ENCODE results near the gene IQGAP3. TPM values are rescaled to one million over a fixed set of nuclear protein-coding genes. Genes with fewer than 3 reads are reported as not detected.

IQGAP3 gene
- total and polyA plus RNA-seq, 2 experiments from 2014 or later: 11.9 to 31.8 TPM

- peaks cover 13% of the 10 kb centered on the region; the same call in 1 of the 2 replicates for H3K4me1 ChIP-seq (ENCODE audit: insufficient read depth)
- Mint-ChIP-seq H3K27me3 (ENCODE audit: insufficient read depth, low read depth, poor library complexity) (peaks cover 37% of the 10 kb centered on the region), H3K27ac (no peak within 1 kb of the TSS), H3K36me3 (ENCODE audit: low read depth) (no peaks in the 10 kb centered on the region), H3K4me3 (peak within 1 kb of the TSS; percentile 39; the same call in 2 of the 3 replicates), H3K9me3 (no peaks in the 10 kb centered on the region), H3K4me1 (peaks cover 10% of the 10 kb centered on the region)
- H3K79me2 ChIP-seq (replicated peaks; ENCODE audit: insufficient read depth): no peaks in the 10 kb centered on the region
- H3K9me2 ChIP-seq (ENCODE audit: insufficient read depth): no peaks in the 10 kb centered on the region
- H3K27ac ChIP-seq (ENCODE audit: low read depth): no peak within 1 kb of the TSS
- peak within 1 kb of the TSS; percentile 18 for H3K4me3 ChIP-seq
- H3K36me3 ChIP-seq (ENCODE audit: insufficient read depth): no peaks in the 10 kb centered on the region
- peak; percentile 76 for ATAC-seq
- no peak within 1 kb of the TSS; the same call in 1 of the 2 replicates for H2AFZ ChIP-seq
- DNase-seq (ENCODE audit: low spot score): peak; percentile 82
- H3K27me3 ChIP-seq (ENCODE audit: insufficient read depth): peaks cover 46% of the 10 kb centered on the region
- no peak for TF ChIP-seq EZH2 (IDR thresholded peaks at IDR 0.05; ENCODE audit: low read depth, unreplicated experiment)
- TF ChIP-seq CTCF (conservative IDR thresholded peaks at IDR 0.05; ENCODE audit: low read depth in 2 of 2): peak; percentile 74 to 88
- peak within 1 kb of the TSS; percentile 60 for H3K4me2 ChIP-seq
- H3F3A ChIP-seq (replicated peaks; ENCODE audit: low read depth): 0 out of 2 replicates have a peak, but pooled peaks cover 10% of the 10 kb centered on the region
- no peaks in the 10 kb centered on the region for H4K20me1 ChIP-seq (replicated peaks; ENCODE audit: insufficient read depth)
Observed at GRCh38 chr1:156618853-156619581, 46.7 kb upstream of the IQGAP3 start, which contains the start of gene HAPLN2. Gene HAPLN2, plus strand, starts transcription at chr1:156619415. Its CDS starts 4,076 bp downstream, at chr1:156623491.

- Histone ChIP-seq H3K4me2 (no peak overlapping the region), H4K20me1 (replicated peaks; ENCODE audit: insufficient read depth) (no peaks in the 10 kb centered on the region), H3K36me3 (ENCODE audit: insufficient read depth) (no peaks in the 10 kb centered on the region), H3F3A (replicated peaks; ENCODE audit: low read depth) (peaks cover 6% of the 10 kb centered on the region; the same call in 1 of the 2 replicates), H3K4me3 (no peak overlapping the region), H3K79me2 (replicated peaks; ENCODE audit: insufficient read depth) (no peaks in the 10 kb centered on the region), H3K4me1 (ENCODE audit: insufficient read depth) (peaks cover 7% of the 10 kb centered on the region; the same call in 1 of the 2 replicates), H3K27me3 (ENCODE audit: insufficient read depth) (peaks cover 21% of the 10 kb centered on the region), H2AFZ (0 out of 2 replicates have a peak overlapping the region, but pooled peaks have one; percentile 20), H3K27ac (ENCODE audit: low read depth) (no peak overlapping the region), H3K9me2 (ENCODE audit: insufficient read depth) (no peaks in the 10 kb centered on the region)
- DNase-seq (ENCODE audit: low spot score) (no peak), ATAC-seq (no peak)
- Mint-ChIP-seq H3K4me3 (no peak overlapping the region), H3K27ac (no peak overlapping the region), H3K9me3 (no peaks in the 10 kb centered on the region), H3K36me3 (ENCODE audit: low read depth) (no peaks in the 10 kb centered on the region), H3K4me1 (peaks cover 14% of the 10 kb centered on the region), H3K27me3 (ENCODE audit: insufficient read depth, low read depth, poor library complexity) (peaks cover 16% of the 10 kb centered on the region)
- TF ChIP-seq EZH2 (IDR thresholded peaks at IDR 0.05; ENCODE audit: low read depth, unreplicated experiment) (no peak), ZNF331 (CRISPR knock-in tag; IDR thresholded peaks at IDR 0.05; ENCODE audit: low read depth) (no peak), NANOG (IDR thresholded peaks at IDR 0.05; ENCODE audit: borderline replicate concordance) (no peak), JUNB (IDR thresholded peaks at IDR 0.05; ENCODE audit: unreplicated experiment) (no peak), STAT1 (IDR thresholded peaks at IDR 0.05; ENCODE audit: unreplicated experiment) (no peak), CTCF (conservative IDR thresholded peaks at IDR 0.05; ENCODE audit: low read depth in 2 of 2) (no peak), ZNF114 (CRISPR knock-in tag; IDR thresholded peaks at IDR 0.05) (no peak), ZNF462 (CRISPR knock-in tag; IDR thresholded peaks at IDR 0.05) (no peak), EZH2phosphoT487 (IDR thresholded peaks at IDR 0.05; ENCODE audit: unreplicated experiment) (no peak)
Observed at GRCh38 chr1:156616463-156616862, 44.1 kb upstream of the IQGAP3 start.

Data from GM23338 (cell line).